Measurements from ENCODE around the gene GCNA. TPM values are rescaled to one million over a fixed set of nuclear protein-coding genes. Genes with fewer than 3 reads are reported as not detected.

Gene GCNA
- total and polyA plus RNA-seq, 2 experiments from 2014 or later: 1.2 to 1.5 TPM

DNA sequence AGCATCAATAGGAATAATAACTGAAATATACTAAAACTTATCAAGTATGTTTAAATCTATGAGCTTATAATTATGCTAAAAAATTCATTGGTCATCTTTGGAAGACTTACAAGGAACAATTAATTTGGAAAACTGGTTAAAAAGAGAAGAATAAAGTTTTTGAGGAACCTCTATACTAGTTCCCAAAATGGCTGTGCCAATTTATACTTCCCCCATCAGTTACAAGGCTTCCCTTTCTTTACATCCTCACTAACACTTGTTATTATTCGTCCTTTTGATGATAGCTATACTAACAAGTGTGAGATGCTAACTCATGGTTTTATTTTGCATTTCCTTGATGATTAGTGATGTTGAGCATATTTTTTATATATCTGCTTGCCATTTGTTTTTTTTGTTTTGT lies 28.3 kb upstream of the GCNA start (continued):
- no peak for TF ChIP-seq ZNF462 (CRISPR knock-in tag; IDR thresholded peaks at IDR 0.05)
- no peak for TF ChIP-seq CREB1 (CRISPR knock-in tag; IDR thresholded peaks at IDR 0.05; ENCODE audit: low read depth)
- no peak for TF ChIP-seq POLR2AphosphoS5 (IDR thresholded peaks at IDR 0.05; ENCODE audit: low read depth)

DNA sequence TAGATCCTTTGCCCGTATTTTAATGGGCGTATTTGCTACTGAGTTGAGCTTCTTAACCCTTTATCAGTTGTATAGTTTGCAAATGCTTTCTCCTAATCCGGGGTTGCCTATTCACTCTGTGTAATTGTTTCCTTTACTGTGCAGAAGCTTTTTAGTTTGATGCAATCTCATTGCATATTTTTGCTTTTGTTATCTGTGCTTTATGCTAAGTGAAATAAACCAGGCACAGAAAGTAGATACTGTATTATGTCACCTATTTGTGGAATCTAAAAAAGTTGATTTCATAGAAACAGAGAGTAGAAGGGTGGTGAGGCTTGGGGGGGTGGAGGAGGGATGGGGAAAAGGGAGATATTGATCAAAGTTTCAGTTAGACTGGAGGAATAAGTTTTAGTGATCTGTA lies 27.7 kb upstream of the GCNA start:
- no peak overlapping the region for H2AFZ ChIP-seq
- H3K4me3 ChIP-seq: no peak overlapping the region
- peaks cover 12% of the 10 kb centered on the region for H3K4me1 ChIP-seq (ENCODE audit: insufficient read depth)
- no peak overlapping the region for H3K27ac Mint-ChIP-seq
- peaks cover 3% of the 10 kb centered on the region for H3K27me3 Mint-ChIP-seq (ENCODE audit: insufficient read depth, low read depth, poor library complexity)
- H4K20me1 ChIP-seq (replicated peaks; ENCODE audit: insufficient read depth): 0 out of 2 replicates have a peak, but pooled peaks cover 2% of the 10 kb centered on the region
- no peak for DNase-seq (ENCODE audit: low spot score)
- H3K36me3 Mint-ChIP-seq (ENCODE audit: low read depth): peaks cover 59% of the 10 kb centered on the region
- peaks cover 20% of the 10 kb centered on the region for H3K36me3 ChIP-seq (ENCODE audit: insufficient read depth)
- no peak overlapping the region for H3K27ac ChIP-seq (ENCODE audit: low read depth)
- H3K9me2 ChIP-seq (ENCODE audit: insufficient read depth): no peaks in the 10 kb centered on the region
- no peak for ATAC-seq
- H3K4me2 ChIP-seq: no peak overlapping the region
- no peaks in the 10 kb centered on the region for H3F3A ChIP-seq (replicated peaks; ENCODE audit: low read depth)
- no peaks in the 10 kb centered on the region for H3K27me3 ChIP-seq (ENCODE audit: insufficient read depth)
- no peaks in the 10 kb centered on the region for H3K9me3 Mint-ChIP-seq
- H3K79me2 ChIP-seq (replicated peaks; ENCODE audit: insufficient read depth): peaks cover 53% of the 10 kb centered on the region
- no peak overlapping the region for H3K4me3 Mint-ChIP-seq
- peaks cover 9% of the 10 kb centered on the region; the same call in 2 of the 3 replicates for H3K4me1 Mint-ChIP-seq
- TF ChIP-seq REST (IDR thresholded peaks at IDR 0.05; ENCODE audit: unreplicated experiment) (no peak), ZNF462 (CRISPR knock-in tag; IDR thresholded peaks at IDR 0.05) (no peak)

Measured in GM23338 (cell line).